Germinal center (tissue), 1 donor: ENCODE measurements around the gene ZMIZ1.

Experiments
- DNase-seq: peaks from one replicate; pipeline ENCODE4 v3.0.0; 2012; ENCODE audit warnings: mixed read lengths, low spot score

Gene ZMIZ1

GRCh38 chr10:79186486-79187120, 117.8 kb downstream of the ZMIZ1 start:
- DNase-seq, result no peak

- no peak for DNase-seq
Observed at GRCh38 chr10:79187121-79187940, 118.6 kb downstream of the ZMIZ1 start.

GRCh38 chr10:79188154-79188965, 119.6 kb downstream of the ZMIZ1 start:
- no peak for DNase-seq

GRCh38 chr10:79189181-79189580, 120.4 kb downstream of the ZMIZ1 start:
- no peak for DNase-seq

- DNase-seq, result no peak
Observed at GRCh38 chr10:79189853-79190435, 121.2 kb downstream of the ZMIZ1 start.

- no peak for DNase-seq
Observed at GRCh38 chr10:79190740-79191261, 122.0 kb downstream of the ZMIZ1 start.

- DNase-seq, result no peak
Observed at GRCh38 chr10:79191951-79192676, 123.3 kb downstream of the ZMIZ1 start.

GRCh38 chr10:79192677-79193003, 123.9 kb downstream of the ZMIZ1 start:
- no peak for DNase-seq

GRCh38 chr10:79193694-79194382, 125.1 kb downstream of the ZMIZ1 start:
- DNase-seq, result peak; percentile 54

- DNase-seq, result peak; percentile 80
Observed at GRCh38 chr10:79195091-79195923, 126.5 kb downstream of the ZMIZ1 start.

- DNase-seq, result peak; percentile 76
Observed at GRCh38 chr10:79196470-79197461, 128.0 kb downstream of the ZMIZ1 start.

GRCh38 chr10:79197558-79197957, 128.8 kb downstream of the ZMIZ1 start:
- DNase-seq, result no peak

GRCh38 chr10:79200346-79200745, 131.6 kb downstream of the ZMIZ1 start:
- no peak for DNase-seq

GRCh38 chr10:79201706-79202105, 132.9 kb downstream of the ZMIZ1 start:
- no peak for DNase-seq

GRCh38 chr10:79202188-79203013, 133.6 kb downstream of the ZMIZ1 start:
- DNase-seq, result peak; percentile 54

GRCh38 chr10:79203014-79203644, 134.4 kb downstream of the ZMIZ1 start:
- no peak for DNase-seq

- DNase-seq, result no peak
Observed at GRCh38 chr10:79203833-79204232, 135.1 kb downstream of the ZMIZ1 start.
